H1 (cell line): Measurements from ENCODE around the gene POU5F1. TPM values are rescaled to one million over a fixed set of nuclear protein-coding genes. Genes with fewer than 3 reads are reported as not detected.

Experiments
- EP300 ChIP-seq, 2 experiments: IDR thresholded peaks; 1 replicate in 1 of 2; 2 replicates in 1 of 2; pipeline ENCODE4 v1.6.1; 2011 to 2012; ENCODE audit warnings: low read depth in 2 of 2, low read length in 2 of 2, mild to moderate bottlenecking in 2 of 2, borderline replicate concordance in 1 of 2, inconsistent platforms in 1 of 2, moderate library complexity in 1 of 2
- NANOG ChIP-seq: IDR thresholded peaks from 2 replicates; pipeline ENCODE4 v1.6.1; 2011; ENCODE audit warnings: low read length, low read depth, mild to moderate bottlenecking, inconsistent platforms; ENCODE audit not compliant: insufficient read depth, poor library complexity, severe bottlenecking
- SIRT6 ChIP-seq: IDR thresholded peaks from one replicate; pipeline ENCODE4 v1.7.1; 2012; ENCODE audit warnings: low read length, inconsistent platforms
- polyA plus RNA-seq, 7 experiments: library from polyadenylated mRNA; depleted of rRNA in 3 of 7; stranded (reverse) in 5 of 7; unstranded in 2 of 7; fragments of >200 nt in 5 of 7; fragments of 200-250 nt in 2 of 7; gene quantifications; 1 replicate in 5 of 7; 2 replicates in 1 of 7; 4 replicates in 1 of 7; pipeline versions ENCODE4 v1.2.1 to v1.2.3, GENCODE V29; 2011 to 2013; ENCODE audit warnings: missing spikeins in 2 of 7, mixed read lengths in 2 of 7
- total RNA-seq: library from RNA; stranded (reverse); fragmentation: NEBNext Ultra II Directional; extraction: Animal tissue kit (Norgen Biotek cat#: 25700); gene quantifications from 2 replicates; pipeline ENCODE4 v1.2.1, GENCODE V29; 2021
- TF ChIP-seq, protein P1 (sequence below): IDR thresholded peaks from 2 replicates; pipeline ENCODE4 v1.6.1; 2012; ENCODE audit warnings: inconsistent platforms

The POU5F1 gene
- total and polyA plus RNA-seq, 2 of the 8 experiments (the other 6 are each of a cell fraction or from before 2014, with no cell fraction given), result 2,437 to 2,526 TPM

DNA sequence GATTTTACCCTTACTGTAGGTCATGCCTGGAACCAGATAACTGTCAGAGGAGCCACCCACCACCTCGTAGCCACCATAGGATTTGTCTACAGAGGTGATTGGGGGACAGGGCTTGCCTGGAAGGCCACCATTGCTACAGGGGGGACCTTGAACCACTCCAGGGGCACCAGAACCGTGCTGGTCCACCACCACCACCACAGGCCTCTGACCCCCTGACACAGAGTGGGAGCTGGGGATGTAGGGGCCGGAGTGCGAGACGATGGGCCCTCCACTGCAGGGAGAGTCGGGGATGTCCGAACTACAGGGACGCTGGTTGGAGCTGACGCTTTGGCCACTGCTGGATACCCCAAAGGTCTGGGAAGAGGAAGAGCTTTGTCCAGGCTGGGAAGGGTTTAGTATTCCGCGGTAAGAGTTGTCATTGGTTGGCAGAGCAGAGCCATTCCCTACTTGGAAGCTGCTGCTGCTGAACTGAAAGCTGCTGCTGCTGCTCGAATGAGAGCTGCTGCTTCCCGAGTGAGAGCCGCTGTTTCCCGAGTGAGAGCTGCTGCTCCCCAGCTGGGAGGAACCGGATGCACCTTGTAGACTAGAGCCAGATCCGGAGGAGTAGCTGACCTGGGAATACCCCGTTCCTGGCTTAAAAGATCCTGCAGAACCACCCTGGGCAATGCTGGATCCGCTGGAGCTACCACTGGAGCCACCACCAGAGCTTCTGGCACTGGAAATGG, 53.7 kb downstream of the POU5F1 start (continued):
- TF ChIP-seq, protein P1, sequence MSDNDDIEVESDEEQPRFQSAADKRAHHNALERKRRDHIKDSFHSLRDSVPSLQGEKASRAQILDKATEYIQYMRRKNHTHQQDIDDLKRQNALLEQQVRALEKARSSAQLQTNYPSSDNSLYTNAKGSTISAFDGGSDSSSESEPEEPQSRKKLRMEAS, result no peak
- TF ChIP-seq NANOG, result no peak
- TF ChIP-seq SIRT6, result no peak
- no peak for TF ChIP-seq EP300 (IDR thresholded peaks at IDR 0.05; ENCODE audit: borderline replicate concordance in 1 of 2, low read depth in 2 of 2, low read length in 2 of 2)
